HG03139 (cell line): ENCODE data around the gene PLEKHG2.
"Not testable (repeated sequence)": the region's sequence is repeated elsewhere in the genome, so short reads cannot be mapped to it uniquely, and the experiment has no call there.

Experiments used
- ATAC-seq: cut with Tn5 transposase; IDR thresholded peaks from one replicate; pipeline ENCODE4 v1.9.1; 2021; ENCODE audit not compliant: unreplicated experiment

The PLEKHG2 gene

GRCh38 chr19:39446365-39447084 lies 34.1 kb downstream of the PLEKHG2 start:
- ATAC-seq: no peak

GRCh38 chr19:39448271-39448670 lies 35.8 kb downstream of the PLEKHG2 start:
- no peak for ATAC-seq

GRCh38 chr19:39449116-39449797 lies 36.8 kb downstream of the PLEKHG2 start:
- ATAC-seq: no peak

DNA sequence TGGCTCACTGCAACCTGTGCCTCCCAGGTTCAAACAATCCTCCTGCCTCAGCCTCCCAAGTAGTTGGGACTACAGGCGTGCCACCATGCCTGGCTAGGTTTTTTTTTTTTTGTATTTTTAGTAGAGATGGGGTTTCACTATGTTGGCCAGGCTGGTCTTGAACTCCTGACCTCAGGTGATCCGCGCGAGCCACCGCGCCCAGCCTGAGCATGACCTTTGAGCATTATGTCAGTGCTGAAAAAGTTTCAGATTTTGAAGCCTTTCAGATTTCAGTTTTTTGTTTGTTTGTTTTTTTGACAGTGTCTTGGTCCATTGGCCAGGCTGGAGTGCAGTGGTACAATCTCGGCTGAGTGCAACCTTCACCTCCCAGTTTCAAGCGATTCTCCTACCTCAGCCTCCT lies 38.8 kb downstream of the PLEKHG2 start:
- ATAC-seq: not testable (repeated sequence)

DNA sequence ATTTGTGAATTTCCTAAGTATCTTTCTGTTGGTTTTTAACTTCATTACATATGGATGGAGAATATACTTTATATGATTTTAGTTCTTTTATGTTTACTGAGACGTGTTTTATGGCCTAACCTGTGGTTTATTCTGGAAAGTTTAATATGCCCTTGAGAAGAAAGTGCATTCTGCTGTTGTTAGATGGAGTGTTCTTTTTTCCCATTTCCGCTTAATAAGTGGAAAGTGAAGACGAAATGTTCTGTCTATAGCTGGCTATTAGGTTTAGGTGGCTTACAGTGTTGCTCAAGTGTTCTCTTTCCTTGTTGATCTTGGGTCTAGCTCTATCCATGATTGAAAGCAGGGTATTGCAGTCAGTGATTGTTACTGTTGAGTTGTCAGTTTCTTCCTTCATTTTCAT lies 50.9 kb downstream of the PLEKHG2 start:
- ATAC-seq: no peak

GRCh38 chr19:39465956-39466747 lies 53.7 kb downstream of the PLEKHG2 start:
- ATAC-seq: no peak

DNA sequence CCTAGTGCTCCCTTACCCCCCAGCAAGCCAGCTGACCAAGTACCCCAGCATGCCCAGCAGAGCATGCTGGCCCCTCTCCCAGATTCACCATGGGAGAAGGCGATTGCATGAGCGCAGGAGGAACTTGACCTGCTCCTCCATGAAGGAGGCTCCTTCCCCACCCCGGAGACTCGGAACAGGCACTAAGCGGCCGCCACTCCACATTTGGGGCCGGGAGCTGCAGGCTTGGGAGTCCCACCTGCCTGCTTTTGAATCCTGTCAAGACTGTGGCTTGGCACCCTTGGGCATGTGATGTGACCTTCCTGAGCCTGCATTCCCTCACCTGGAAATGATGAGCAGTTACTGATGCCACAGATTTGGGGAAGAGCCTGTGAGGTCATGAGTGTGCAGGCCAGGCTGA lies 55.5 kb downstream of the PLEKHG2 start:
- ATAC-seq: no peak

GRCh38 chr19:39469036-39469435 lies 56.6 kb downstream of the PLEKHG2 start:
- no peak for ATAC-seq

DNA sequence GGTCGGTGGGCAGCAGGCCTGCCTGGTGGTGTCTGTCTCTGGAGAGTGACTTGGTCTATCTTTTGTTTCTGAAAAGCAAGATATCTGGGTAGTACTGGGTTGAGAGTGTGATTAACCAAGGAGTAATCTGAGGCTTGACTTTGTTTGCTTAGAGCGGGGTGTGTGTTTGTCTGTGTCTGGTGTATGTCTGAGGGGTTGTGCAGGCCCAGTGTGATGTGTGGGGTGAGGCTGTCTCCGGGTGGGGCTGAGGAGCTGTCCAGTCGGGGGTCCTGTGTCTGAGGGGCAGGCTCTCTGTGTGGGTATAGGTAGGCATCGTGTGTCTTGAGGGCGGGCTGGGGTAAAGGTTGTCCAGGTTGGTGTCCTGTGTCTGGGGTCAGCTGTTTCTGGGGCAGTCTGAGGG lies 57.1 kb downstream of the PLEKHG2 start:
- no peak for ATAC-seq

DNA sequence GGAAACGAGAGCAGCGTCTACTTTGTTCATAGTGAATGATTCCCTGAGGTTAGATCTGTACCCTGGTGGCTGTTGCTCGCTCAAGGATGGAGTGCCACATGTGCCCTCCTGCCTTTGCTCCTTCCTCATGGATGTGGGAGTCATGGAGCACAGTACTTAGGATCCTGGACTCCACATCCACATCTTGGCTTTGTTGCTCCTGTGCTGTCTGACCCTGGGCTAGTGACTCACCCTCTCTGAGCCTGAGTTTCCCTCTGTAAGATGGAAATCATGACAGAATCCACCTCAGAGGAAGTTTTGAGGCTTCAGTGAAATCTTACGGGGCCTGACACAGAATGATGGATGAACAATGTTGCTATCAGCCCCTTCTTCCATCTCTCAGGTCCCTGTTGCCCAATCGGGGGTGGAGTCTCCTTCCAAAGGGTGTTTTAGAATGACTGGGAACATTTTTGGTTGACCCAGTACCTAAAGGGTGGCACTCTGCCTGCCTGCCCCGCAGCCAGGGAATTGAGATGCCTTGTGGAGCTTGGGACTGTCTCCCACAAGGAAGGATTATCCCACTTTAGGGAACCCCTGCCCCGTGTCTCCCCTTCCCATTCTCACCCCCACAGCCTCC lies 58.4 kb downstream of the PLEKHG2 start:
- no peak for ATAC-seq

- ATAC-seq: no peak
These were observed 59.5 kb downstream of the PLEKHG2 start for GRCh38 chr19:39471756-39472536.

DNA sequence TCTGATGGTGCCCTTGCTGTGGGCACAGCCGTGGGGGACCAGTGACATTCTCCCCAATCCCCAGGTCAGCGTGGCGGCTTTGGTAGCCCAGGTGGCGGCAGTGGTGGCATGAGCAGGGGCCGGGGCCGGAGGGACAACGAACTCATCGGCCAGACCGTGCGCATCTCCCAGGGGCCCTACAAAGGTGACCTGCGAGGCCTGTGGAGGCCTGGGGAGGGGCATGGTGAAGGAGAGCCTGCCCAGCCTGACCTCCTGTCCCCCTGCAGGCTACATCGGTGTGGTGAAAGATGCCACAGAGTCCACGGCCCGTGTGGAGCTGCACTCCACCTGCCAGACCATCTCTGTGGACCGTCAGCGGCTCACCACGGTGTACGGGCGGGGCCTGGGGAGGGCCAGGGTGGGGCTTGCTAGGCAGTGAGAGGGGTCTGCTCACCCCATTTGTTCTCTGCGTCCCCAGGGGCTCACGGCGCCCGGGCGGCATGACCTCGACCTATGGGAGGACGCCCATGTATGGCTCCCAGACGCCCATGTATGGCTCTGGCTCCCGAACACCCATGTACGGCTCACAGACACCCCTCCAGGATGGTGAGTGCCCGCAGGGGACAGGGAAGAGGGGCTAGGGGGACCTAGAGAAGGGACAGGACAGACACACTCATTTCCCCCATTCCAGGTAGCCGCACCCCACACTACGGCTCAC lies 60.4 kb downstream of the PLEKHG2 start:
- ATAC-seq: no peak

- no peak for ATAC-seq
These were observed 61.0 kb downstream of the PLEKHG2 start for GRCh38 chr19:39473443-39473960.

GRCh38 chr19:39474139-39474620 lies 61.7 kb downstream of the PLEKHG2 start:
- no peak for ATAC-seq

DNA sequence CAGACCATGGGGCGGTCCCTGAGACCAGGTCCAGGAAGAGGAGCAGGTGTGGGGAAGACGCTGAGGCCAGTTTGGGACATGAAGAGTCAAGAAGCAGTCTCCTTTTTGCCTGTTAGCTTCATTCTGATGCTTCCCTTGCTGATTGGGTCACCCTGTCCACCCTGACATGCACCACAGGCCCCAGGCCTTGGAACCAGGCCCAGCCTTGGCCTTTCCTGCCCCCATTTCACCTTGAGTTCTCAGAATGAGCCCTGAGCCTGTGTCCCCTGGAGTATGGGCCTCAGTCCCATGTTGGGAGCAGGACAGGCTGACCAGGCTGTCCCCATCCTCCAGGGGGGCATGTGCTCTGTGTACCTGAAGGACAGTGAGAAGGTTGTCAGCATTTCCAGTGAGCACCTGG lies 63.3 kb downstream of the PLEKHG2 start:
- ATAC-seq: no peak
